GM20000 (cell line): Measurements from ENCODE around the gene OSBP2.

Experiments used
- DNase-seq: peaks from one replicate; pipeline ENCODE4 v3.0.0; 2012; ENCODE audit warnings: low spot score
- CTCF ChIP-seq: IDR thresholded peaks from 2 replicates; pipeline ENCODE4 v1.5.1; 2012; ENCODE audit warnings: mild to moderate bottlenecking, control low read depth; ENCODE audit errors: extremely low read depth, missing control alignments

The OSBP2 gene

GRCh38 chr22:30891443-30891755 lies 196.7 kb downstream of the OSBP2 start:
- TF ChIP-seq CTCF: no peak
- DNase-seq: no peak

GRCh38 chr22:30891781-30892180 lies 197.1 kb downstream of the OSBP2 start:
- DNase-seq: no peak
- TF ChIP-seq CTCF: no peak

GRCh38 chr22:30892286-30892685 lies 197.6 kb downstream of the OSBP2 start:
- no peak for TF ChIP-seq CTCF
- DNase-seq: no peak

GRCh38 chr22:30892731-30893221 lies 198.1 kb downstream of the OSBP2 start:
- no peak for DNase-seq
- no peak for TF ChIP-seq CTCF

GRCh38 chr22:30893434-30894370 lies 199.0 kb downstream of the OSBP2 start:
- no peak for DNase-seq
- no peak for TF ChIP-seq CTCF

GRCh38 chr22:30894371-30894740 lies 199.7 kb downstream of the OSBP2 start:
- no peak for TF ChIP-seq CTCF
- DNase-seq: no peak

DNA sequence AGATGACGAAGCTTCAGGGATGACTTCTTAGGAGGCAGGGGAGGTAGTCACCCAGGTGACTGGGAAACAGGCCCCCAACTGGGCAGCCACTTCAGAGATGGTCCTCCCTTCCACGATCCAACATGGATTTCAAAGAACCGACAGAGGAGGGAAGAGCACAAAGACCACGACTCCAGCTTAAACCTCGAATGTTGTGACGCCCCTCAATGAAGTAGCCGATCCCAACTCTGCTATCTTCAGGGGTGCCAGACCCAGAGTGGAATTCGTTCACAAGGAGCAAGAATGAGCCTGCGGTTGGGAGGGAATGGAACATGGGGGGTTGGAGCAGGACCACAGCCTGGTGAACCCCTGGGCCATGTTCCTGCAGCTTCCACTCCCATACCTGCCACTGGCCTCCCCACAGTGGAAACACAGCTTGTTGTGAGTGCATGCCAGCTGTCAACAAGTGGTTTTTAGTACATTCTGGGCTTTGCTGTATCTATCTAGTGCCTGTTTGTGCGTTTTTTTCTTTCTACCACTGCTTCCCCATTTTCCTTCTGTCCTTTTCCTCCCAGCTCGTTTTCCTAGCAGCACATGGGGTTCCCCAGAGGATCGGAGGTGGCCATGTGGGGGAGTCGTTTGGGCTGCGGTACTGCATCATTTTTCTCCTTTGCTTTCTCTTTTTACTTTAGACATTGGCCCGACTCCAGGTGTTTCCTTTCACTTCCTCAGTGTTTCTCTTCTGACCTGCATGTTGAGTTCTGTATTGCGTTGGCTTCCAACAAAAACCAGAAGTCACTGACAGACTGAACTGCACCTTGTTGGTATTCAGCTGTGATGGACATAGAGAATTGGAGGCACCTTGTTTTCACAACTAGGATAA lies 208.1 kb downstream of the OSBP2 start:
- peak; percentile 65 for DNase-seq
- TF ChIP-seq CTCF: no peak
